CD1c-positive myeloid dendritic cell (primary cell): ENCODE results near the gene CNOT9.

Experiments used
- DNase-seq: peaks from one replicate; pipeline ENCODE4 v3.0.0-alpha.2; 2016; ENCODE audit errors: extremely low spot score

Gene CNOT9

GRCh38 chr2:218577482-218578220 lies 9.0 kb downstream of the CNOT9 start:
- no peak for DNase-seq

GRCh38 chr2:218578272-218578877 lies 9.7 kb downstream of the CNOT9 start:
- DNase-seq: no peak

DNA sequence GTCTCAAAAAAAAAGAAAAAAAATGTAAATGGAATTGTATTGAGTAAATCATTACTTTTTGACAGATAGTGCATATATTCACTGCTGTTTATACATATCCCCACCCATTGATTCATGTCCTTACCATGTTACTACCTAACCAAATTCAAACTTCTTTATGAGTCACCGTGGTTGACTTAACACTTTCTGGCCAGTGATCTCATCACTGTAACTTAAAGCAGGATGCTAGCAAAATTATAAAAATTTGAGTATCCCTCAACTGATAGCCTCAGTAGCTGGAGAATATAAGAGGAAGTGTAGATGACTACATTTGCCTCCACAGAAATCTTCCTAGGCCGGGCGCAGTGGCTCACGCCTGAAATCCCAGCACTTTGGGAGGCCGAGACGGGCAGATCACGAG lies 13.4 kb downstream of the CNOT9 start:
- DNase-seq: no peak

DNA sequence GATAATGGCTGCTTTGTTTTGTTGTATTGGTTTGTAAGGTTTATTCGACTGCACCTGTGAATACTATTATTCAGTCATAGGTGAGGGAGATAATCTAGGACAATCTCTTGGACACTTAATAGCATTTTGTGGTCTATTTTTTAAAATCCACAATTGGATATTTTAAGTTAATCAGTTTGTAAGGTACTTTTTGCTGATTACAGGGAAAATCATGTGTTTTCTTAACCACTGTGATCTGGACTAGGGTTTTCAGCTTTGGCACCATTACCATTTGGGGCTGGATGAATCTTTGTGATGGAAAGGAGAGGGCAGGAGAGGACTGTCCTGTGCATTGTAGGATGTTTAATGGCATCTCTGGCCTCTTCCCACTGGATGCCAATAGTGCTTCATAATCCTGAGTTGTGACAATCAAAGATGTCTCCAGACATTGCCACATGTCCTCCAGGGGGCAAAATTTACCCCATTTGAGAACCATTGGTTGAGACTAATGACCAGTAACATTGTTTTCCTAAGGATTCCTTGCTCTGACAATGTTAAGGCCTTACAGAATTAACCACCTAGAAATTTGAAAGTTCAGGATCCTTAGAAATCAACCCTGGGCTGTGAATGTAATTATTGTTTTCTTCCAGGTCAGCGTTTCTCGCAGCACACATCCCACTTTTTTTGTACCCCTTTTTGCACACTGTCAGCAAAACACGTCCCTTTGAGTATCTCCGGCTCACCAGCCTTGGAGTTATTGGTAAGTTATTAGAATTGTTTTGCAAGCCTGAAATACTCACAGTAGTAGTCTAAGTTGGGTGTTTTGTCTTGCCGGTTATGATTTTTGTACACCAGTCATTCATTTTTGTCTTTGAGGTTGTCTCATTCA lies 15.6 kb downstream of the CNOT9 start:
- no peak for DNase-seq

DNA sequence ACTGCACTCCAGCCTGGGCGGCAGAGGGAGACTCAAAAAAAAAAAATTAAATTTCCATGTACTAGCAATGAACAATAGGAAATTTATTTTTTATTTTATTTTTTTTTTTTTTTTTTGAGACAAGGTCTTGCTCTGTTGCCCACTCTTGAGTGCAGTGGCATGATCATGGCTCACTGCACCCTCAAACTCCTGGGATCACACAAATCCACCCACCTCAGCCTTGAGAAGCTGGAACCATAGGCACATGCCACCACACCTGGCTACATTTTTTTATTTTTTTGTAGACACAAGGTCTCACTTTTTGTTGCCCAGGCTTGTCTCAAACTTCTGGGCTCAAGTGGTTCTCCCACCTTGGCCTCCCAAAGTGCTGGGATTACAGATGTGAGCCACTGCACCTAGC lies 16.9 kb downstream of the CNOT9 start:
- DNase-seq: no peak

DNA sequence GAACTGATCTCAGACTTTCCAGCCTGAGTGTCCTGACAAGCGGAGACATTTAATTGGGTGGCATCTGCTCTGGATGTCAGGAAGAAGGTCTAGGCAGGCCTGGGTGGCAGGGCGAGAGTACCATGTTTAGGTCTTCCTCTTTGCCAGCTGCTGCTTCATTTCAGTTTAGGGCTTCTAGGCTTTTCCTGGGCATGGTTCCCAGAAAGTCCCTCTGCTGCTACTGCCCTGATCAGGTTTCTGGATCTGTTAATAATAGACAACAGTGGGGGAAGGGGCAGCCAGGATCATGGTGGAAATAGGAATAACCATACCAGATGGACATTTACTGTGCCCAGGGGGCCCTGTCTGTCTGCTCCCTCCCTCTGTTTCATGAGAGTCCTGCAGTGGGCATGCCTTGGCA lies 36.8 kb downstream of the CNOT9 start:
- no peak for DNase-seq

- no peak for DNase-seq
Measured at GRCh38 chr2:218607436-218608115, 38.9 kb downstream of the CNOT9 start, which contains the start of gene PLCD4. Gene PLCD4 (plus strand): TSS chr2:218607899. CDS start chr2:218615740, 7,841 bp downstream.

DNA sequence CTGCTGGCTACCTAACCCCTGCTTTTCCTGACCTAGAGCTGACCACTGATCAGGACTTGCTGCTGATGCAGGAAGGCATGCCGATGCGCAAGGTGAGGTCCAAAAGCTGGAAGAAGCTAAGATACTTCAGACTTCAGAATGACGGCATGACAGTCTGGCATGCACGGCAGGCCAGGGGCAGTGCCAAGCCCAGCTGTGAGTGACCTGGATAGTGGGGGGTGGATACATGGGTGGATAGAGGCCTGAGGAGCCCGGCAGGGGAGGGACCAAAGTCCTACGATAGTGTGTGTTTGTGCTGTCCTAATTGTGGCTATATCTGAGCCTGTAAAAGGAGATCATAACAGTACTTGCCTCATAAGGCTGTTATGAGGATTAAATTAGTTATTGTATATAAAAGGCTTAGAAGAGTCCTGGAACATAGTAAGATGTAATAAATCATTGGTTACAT lies 47.3 kb downstream of the CNOT9 start:
- no peak for DNase-seq

GRCh38 chr2:218618102-218618860 lies 49.6 kb downstream of the CNOT9 start:
- DNase-seq: no peak

- DNase-seq: no peak
Measured at GRCh38 chr2:218621007-218621406, 52.4 kb downstream of the CNOT9 start.

- DNase-seq: peak; percentile 31
Measured at GRCh38 chr2:218622606-218623365, 54.1 kb downstream of the CNOT9 start.

- DNase-seq: no peak
Measured at GRCh38 chr2:218623366-218623705, 54.7 kb downstream of the CNOT9 start.

GRCh38 chr2:218626369-218626768 lies 57.7 kb downstream of the CNOT9 start:
- DNase-seq: no peak

DNA sequence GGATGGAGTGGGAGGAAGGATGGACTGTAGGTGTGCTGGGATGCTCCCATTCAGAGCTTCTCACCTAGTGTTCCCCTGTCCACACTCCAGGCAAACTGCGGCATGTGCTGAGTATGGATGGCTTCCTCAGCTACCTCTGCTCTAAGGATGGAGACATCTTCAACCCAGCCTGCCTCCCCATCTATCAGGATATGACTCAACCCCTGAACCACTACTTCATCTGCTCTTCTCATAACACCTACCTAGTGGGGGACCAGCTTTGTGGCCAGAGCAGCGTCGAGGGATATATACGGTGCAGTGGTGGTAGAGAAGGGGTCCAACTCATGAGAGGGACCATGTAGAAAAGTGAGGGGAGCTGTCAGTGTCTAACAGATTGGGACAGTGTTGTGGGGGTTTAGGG lies 59.3 kb downstream of the CNOT9 start:
- DNase-seq: no peak

DNA sequence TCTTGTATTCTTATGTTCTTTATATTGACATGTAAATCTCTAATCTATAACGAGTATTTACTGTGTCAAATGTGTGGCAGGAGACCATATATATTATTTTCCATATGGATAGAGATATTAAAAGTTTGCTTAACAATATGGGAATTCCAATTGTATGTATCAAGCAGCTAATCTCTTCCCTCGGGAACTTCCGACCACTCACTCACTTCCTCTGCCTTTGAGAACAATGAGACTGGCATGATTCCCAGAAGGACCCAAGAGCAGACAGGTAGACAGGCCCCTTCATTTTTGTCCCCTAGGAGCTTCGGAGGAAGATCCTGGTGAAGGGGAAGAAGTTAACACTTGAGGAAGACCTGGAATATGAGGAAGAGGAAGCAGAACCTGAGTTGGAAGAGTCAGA lies 63.2 kb downstream of the CNOT9 start:
- no peak for DNase-seq

DNA sequence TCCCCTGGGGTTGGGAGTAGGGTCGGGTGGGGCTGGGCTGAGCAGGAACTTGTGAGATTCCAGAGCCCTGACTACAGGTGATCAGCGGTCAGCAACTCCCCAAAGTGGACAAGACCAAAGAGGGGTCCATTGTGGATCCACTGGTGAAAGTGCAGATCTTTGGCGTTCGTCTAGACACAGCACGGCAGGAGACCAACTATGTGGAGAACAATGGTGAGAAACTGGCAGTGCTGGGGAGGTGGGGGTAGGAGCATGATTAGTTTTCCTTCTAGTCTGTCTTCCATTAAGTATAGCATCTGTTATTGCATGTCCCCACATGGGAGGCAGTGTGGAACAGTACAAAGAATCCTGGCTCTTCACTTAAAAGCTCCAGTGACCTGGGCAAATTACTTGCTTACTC lies 67.1 kb downstream of the CNOT9 start:
- DNase-seq: no peak

DNA sequence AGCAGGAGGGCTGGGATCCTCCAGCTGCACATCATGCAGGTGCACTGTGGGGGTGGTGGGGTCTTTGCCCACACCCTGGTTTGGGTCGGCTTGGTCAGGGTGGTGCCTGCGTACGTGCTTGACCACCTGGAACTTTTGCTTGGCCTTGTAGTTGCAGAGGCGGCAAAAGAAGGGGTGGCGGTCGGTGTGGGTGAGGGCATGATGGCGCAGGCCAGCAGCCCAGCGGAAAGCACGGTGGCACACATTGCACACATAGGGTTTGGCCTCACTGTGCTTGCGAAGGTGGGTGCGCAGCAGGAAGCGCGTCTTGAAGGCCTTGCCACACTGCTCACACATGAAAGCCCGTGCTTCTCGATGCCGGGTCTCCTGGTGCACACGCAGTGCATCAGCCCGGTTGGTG lies 69.7 kb downstream of the CNOT9 start:
- no peak for DNase-seq

DNA sequence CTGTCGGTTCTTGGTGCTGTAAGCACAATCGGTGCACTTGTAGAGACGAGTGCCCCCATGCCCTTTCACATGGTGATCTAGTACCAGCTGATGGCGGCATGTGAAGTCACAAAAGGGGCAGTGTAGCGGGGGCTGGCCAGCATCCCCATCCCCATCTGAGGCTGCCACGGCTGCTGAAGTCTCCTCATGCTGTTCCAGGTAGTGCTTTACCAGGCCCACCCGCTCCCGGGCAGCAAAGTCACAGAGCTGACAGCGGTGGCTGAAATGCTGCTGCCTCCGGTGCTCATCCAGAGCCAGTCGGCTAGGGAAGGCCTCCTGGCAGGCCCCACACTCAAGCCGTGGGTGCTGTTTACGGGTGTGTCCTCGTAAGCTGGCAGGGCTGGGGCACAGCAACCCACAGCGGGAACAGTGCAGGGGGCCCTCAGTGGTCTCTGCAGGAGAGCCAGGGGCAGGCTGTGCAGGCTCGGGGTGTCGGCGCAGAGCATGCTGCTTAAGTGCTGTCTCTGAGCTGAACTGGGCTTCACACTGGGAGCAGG lies 73.5 kb downstream of the CNOT9 start:
- no peak for DNase-seq

DNA sequence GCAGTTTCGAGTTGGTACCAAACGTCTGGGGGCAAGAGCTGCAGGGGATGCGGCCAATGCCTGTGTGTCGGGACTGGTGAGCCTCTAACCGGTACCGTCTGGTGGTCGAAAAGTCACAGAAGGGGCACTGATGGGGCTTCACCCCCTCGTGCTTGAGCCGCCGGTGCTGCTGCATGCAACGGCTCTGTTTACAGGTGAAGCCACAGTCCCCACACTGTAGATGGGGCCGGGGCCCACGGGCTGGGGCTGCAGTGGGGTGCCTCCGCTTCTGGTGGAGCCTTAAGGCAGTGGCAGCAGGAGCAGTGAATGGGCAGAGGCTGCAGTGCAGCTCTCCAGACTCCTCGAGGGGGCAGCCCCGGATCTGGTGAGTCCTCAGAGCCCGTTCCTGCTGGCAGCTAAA lies 74.1 kb downstream of the CNOT9 start:
- no peak for DNase-seq

DNA sequence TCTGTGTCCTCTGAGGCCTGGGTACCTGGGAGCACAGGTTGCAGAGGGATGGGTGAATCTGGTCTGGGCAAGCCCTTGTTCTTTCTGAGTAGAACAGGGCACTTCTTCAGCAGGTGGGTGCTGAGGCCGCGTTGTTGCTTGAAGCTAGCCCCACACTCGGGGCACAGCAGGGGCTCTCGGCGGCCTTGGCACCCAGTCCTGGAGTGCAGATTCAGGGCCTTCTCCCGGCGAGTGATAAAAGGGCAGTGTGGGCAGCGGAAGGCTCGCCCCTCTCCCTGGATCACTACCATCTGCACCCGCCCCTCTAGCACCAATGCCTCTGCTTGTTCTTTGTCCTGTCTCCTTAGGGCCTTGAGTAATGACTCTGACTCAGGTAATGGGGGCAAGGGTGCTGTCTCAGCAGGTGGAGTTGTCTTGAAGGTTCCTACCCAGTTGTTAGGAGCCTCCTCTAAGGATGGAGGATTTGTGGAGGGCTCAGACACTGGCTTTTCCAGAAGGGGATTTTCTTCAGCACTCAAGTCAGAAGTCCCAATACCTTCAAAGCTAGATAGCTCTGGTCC lies 75.2 kb downstream of the CNOT9 start:
- no peak for DNase-seq
